ENCODE results near the gene ROS1. TPM values are rescaled to one million over a fixed set of nuclear protein-coding genes. Genes with fewer than 3 reads are reported as not detected.

Gene ROS1
- total and polyA plus RNA-seq, 11 donors, result 0.01 to 0.07 (median 0.05) TPM; not detected in 7

GRCh38 chr6:117309069-117309468 is 116.7 kb downstream of the ROS1 start:
- intact Hi-C loops (cut with DNase I), result no loop called here
- H3K36me3 ChIP-seq, result no peaks in the 10 kb centered on the region
- no peak for ATAC-seq

GRCh38 chr6:117307655-117308054 is 118.1 kb downstream of the ROS1 start:
- no peaks in the 10 kb centered on the region for H3K9me3 ChIP-seq
- no peak for DNase-seq
- intact Hi-C loops (cut with DNase I), result no loop called here
- H3K36me3 ChIP-seq, result no peaks in the 10 kb centered on the region
- H3K4me1 ChIP-seq, result peaks cover 0 to 3% (median 0%) of the 10 kb centered on the region in 12 donors
- 92 to 95% (median 94%) methylated on average over 3 of the region's 3 CpGs for WGBS, 4 donors
- H3K27me3 ChIP-seq, result no peaks in the 10 kb centered on the region
- ATAC-seq, result no peak
- no peak overlapping the region for H3K27ac ChIP-seq
- no peak for TF ChIP-seq POLR2A (IDR thresholded peaks at IDR 0.05)
- TF ChIP-seq CTCF (IDR thresholded peaks at IDR 0.05), result no peak
- no peak overlapping the region for H3K4me3 ChIP-seq

More at GRCh38 chr6:117309069-117309468, 116.7 kb downstream of the ROS1 start:
- Histone ChIP-seq H3K9me3 (no peaks in the 10 kb centered on the region), H3K27ac (no peak overlapping the region), H3K4me3 (no peak overlapping the region), H3K27me3 (no peaks in the 10 kb centered on the region), H3K4me1 (no peaks in the 10 kb centered on the region)
- no peak for TF ChIP-seq CTCF (IDR thresholded peaks at IDR 0.05)
- TF ChIP-seq POLR2A (IDR thresholded peaks at IDR 0.05), result no peak
- no peak for DNase-seq
- WGBS, 4 donors, result 66 to 82% (median 76%) methylated on average over 3 of the region's 3 CpGs

GRCh38 chr6:117306227-117306790 is 119.4 kb downstream of the ROS1 start:
- Histone ChIP-seq H3K27ac (no peak overlapping the region), H3K4me3 (no peak overlapping the region), H3K36me3 (no peaks in the 10 kb centered on the region), H3K4me1 (peaks cover 0 to 3% (median 0%) of the 10 kb centered on the region in 12 donors), H3K9me3 (no peaks in the 10 kb centered on the region), H3K27me3 (no peaks in the 10 kb centered on the region)
- 69 to 82% (median 75%) methylated on average over 3 of the region's 3 CpGs for WGBS, 4 donors
- intact Hi-C loops (cut with DNase I), result no loop called here
- TF ChIP-seq CTCF (IDR thresholded peaks at IDR 0.05), result no peak
- no peak for TF ChIP-seq POLR2A (IDR thresholded peaks at IDR 0.05)
- no peak for ATAC-seq
- no peak for DNase-seq

DNA sequence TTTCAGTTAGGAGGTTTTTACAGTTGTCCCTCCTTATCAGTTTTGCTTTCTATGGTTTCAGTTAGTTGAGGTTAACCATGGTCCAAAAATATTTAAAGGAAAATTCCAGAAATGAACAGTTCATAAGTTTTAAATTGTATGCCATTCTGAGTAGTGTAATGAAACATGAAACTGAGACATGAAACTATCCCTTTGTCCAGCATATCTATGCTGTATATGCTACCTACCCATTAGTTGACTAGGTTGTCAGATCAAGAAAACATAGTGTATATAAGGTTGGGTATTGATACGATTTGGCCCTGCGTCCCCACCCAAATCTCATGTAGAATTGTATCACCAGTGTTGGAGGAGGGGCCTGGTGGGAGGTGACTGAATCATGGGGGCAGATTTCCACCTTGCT is 121.3 kb downstream of the ROS1 start:
- Histone ChIP-seq H3K9me3 (no peaks in the 10 kb centered on the region), H3K36me3 (no peaks in the 10 kb centered on the region), H3K27me3 (no peaks in the 10 kb centered on the region), H3K4me1 (peaks cover 0 to 5% (median 0%) of the 10 kb centered on the region in 12 donors), H3K27ac (no peak overlapping the region), H3K4me3 (no peak overlapping the region)
- TF ChIP-seq CTCF (IDR thresholded peaks at IDR 0.05), result no peak
- TF ChIP-seq POLR2A (IDR thresholded peaks at IDR 0.05), result no peak
- 76 to 86% (median 84%) methylated on average over 2 of the region's 2 CpGs for WGBS, 4 donors
- DNase-seq, result no peak
- intact Hi-C loops (cut with DNase I), result no loop called here
- ATAC-seq, result no peak
